Gastrocnemius medialis (tissue), 4 donors: ENCODE results near the gene CACNA1B.

ENCODE experiments used
- POLR2A ChIP-seq, 2 donors: fragments of 450-650 bp; IDR thresholded peaks; one replicate each; pipeline ENCODE4 v1.6.1; 2017; ENCODE audit warnings: antibody characterized with exemption in 2 of 2, mild to moderate bottlenecking in 2 of 2, moderate library complexity in 2 of 2
- TF ChIP-seq, protein P1 (sequence below), 5 experiments: fragments of 450-650 bp in 3 of 5; fragments of 200-600 bp in 2 of 5; sonication (generic) in 2 of 5; IDR thresholded peaks in 4 of 5; conservative IDR thresholded peaks in 1 of 5; 1 replicate in 4 of 5; 2 replicates in 1 of 5; pipeline ENCODE4 v1.5.1; 2016 to 2019; ENCODE audit warnings: antibody characterized with exemption in 5 of 5, mild to moderate bottlenecking in 3 of 5, moderate library complexity in 3 of 5

DNA sequence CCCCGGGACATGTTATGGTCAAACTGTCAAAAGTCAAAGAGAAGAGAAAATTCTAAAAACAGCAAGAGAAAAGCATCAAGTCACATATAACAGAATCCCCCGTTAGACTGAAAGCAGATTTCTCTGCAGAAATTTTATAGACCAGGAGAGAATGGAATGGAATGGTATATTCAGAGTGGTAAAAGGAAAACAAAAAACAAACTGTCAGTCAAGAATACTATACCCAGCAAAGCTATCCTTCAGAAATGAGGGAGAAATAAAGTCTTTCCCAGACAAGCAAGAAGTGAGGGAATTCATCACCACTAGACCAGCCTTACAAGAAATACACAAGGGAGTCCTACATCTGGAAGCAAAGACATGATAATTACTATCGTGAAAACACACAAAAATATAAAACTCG is 208.0 kb downstream of the CACNA1B start:
- no peak for TF ChIP-seq POLR2A (IDR thresholded peaks at IDR 0.05)
- TF ChIP-seq, protein P1, sequence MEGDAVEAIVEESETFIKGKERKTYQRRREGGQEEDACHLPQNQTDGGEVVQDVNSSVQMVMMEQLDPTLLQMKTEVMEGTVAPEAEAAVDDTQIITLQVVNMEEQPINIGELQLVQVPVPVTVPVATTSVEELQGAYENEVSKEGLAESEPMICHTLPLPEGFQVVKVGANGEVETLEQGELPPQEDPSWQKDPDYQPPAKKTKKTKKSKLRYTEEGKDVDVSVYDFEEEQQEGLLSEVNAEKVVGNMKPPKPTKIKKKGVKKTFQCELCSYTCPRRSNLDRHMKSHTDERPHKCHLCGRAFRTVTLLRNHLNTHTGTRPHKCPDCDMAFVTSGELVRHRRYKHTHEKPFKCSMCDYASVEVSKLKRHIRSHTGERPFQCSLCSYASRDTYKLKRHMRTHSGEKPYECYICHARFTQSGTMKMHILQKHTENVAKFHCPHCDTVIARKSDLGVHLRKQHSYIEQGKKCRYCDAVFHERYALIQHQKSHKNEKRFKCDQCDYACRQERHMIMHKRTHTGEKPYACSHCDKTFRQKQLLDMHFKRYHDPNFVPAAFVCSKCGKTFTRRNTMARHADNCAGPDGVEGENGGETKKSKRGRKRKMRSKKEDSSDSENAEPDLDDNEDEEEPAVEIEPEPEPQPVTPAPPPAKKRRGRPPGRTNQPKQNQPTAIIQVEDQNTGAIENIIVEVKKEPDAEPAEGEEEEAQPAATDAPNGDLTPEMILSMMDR (IDR thresholded peaks at IDR 0.05 in 4 of 5, conservative IDR thresholded peaks at IDR 0.05 in 1 of 5): no peak
